ENCODE results near the gene CACFD1.

Gene CACFD1

GRCh38 chr9:133483611-133484010 lies 23.8 kb downstream of the CACFD1 start:
- no peak for DNase-seq (ENCODE audit: low spot score)

GRCh38 chr9:133484671-133485437 lies 25.1 kb downstream of the CACFD1 start:
- no peak for DNase-seq (ENCODE audit: low spot score)

- DNase-seq (ENCODE audit: low spot score): no peak
Measured at GRCh38 chr9:133485531-133486260, 25.9 kb downstream of the CACFD1 start.

- no peak for DNase-seq (ENCODE audit: low spot score)
Measured at GRCh38 chr9:133487331-133487725, 27.6 kb downstream of the CACFD1 start.

- DNase-seq (ENCODE audit: low spot score): no peak
Measured at GRCh38 chr9:133488686-133489252, 29.0 kb downstream of the CACFD1 start.

GRCh38 chr9:133489253-133490190 lies 29.7 kb downstream of the CACFD1 start:
- no peak for DNase-seq (ENCODE audit: low spot score)

- DNase-seq (ENCODE audit: low spot score): peak; percentile 9
Measured at GRCh38 chr9:133490201-133490681, 30.5 kb downstream of the CACFD1 start.

GRCh38 chr9:133490865-133491655 lies 31.3 kb downstream of the CACFD1 start:
- no peak for DNase-seq (ENCODE audit: low spot score)

GRCh38 chr9:133491656-133491925 lies 31.8 kb downstream of the CACFD1 start:
- no peak for DNase-seq (ENCODE audit: low spot score)

GRCh38 chr9:133492061-133493021 lies 32.6 kb downstream of the CACFD1 start:
- peak; percentile 53 for DNase-seq (ENCODE audit: low spot score)

GRCh38 chr9:133493428-133493827 lies 33.6 kb downstream of the CACFD1 start:
- DNase-seq (ENCODE audit: low spot score): no peak

GRCh38 chr9:133493845-133494540 lies 34.2 kb downstream of the CACFD1 start:
- DNase-seq (ENCODE audit: low spot score): no peak

GRCh38 chr9:133494636-133495326 lies 35.0 kb downstream of the CACFD1 start:
- DNase-seq (ENCODE audit: low spot score): no peak

GRCh38 chr9:133495327-133496293 lies 35.8 kb downstream of the CACFD1 start:
- DNase-seq (ENCODE audit: low spot score): no peak

GRCh38 chr9:133496861-133497842 lies 37.4 kb downstream of the CACFD1 start:
- DNase-seq (ENCODE audit: low spot score): no peak

GRCh38 chr9:133499132-133499891 lies 39.5 kb downstream of the CACFD1 start:
- no peak for DNase-seq (ENCODE audit: low spot score)
